ENCODE results near the gene WWOX.
"Not testable (repeated sequence)": the region's sequence is repeated elsewhere in the genome, so short reads cannot be mapped to it uniquely, and the experiment has no call there.

Gene WWOX

DNA sequence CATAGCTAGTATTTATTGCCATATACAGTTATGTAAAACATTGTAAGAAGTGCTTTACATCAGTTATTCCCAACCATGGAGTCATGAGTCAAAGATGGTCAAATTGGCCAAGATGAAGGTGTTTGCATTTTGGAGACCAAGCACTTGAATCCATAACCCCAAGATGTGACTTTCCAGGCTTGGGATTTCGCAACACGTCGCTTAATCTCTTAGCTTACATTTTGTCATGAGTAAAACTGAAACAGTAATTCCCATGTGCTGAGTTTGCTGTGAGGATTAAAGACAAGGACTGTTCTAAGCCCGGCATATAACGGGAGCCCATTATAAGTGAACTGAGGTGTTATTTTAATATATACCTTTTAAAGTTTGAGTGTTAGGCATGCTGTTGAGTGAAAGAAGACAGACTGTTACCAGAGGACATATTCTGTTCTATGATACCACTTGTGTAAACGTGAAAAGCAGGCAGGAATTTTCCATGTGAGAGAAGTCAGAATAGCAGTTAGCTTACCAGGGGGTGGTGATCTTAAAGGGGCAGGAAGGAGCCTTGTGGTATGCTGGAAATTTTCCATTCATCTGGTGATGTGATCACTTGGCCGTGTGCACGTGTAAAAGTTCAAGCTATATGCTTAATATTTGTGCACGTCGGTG is 484.9 kb downstream of the WWOX start:
- Histone ChIP-seq H3K4me3 (ENCODE audit: low read length) (no peak overlapping the region), H3K9ac (ENCODE audit: low read length) (no peak overlapping the region), H3K9me3 (ENCODE audit: control insufficient read depth, low read length) (no peaks in the 10 kb centered on the region), H3K27me3 (ENCODE audit: control insufficient read depth, insufficient read depth, low read length) (no peaks in the 10 kb centered on the region), H3K36me3 (ENCODE audit: control insufficient read depth, insufficient read depth, low read length) (no peaks in the 10 kb centered on the region), H3K4me1 (ENCODE audit: control insufficient read depth, insufficient read depth, low read length) (no peaks in the 10 kb centered on the region)

DNA sequence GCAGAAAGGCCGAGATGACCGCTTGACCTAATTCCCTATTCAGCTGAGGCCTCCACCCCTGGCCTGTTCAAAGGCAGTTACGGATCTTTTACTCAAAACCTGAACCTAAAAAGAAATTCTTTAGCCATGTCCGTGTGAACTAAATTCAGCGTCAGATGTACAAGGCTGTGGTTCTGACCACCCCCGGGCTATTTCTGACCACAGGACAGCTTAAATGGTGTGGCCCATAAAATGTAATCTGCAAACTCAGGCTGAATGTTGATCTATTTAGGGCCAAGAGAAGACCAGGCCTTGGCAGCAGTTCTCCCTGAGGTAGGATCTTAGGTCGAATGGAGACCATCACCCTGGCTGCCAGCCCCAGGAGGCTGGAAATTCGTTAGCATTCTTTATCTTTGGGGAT is 485.5 kb downstream of the WWOX start:
- H3K9ac ChIP-seq (ENCODE audit: low read length) = no peak overlapping the region
- no peaks in the 10 kb centered on the region for H3K9me3 ChIP-seq (ENCODE audit: control insufficient read depth, low read length)
- H3K4me1 ChIP-seq (ENCODE audit: control insufficient read depth, insufficient read depth, low read length) = no peaks in the 10 kb centered on the region
- no peak overlapping the region for H3K4me3 ChIP-seq (ENCODE audit: low read length)
- H3K27me3 ChIP-seq (ENCODE audit: control insufficient read depth, insufficient read depth, low read length) = no peaks in the 10 kb centered on the region
- no peaks in the 10 kb centered on the region for H3K36me3 ChIP-seq (ENCODE audit: control insufficient read depth, insufficient read depth, low read length)

DNA sequence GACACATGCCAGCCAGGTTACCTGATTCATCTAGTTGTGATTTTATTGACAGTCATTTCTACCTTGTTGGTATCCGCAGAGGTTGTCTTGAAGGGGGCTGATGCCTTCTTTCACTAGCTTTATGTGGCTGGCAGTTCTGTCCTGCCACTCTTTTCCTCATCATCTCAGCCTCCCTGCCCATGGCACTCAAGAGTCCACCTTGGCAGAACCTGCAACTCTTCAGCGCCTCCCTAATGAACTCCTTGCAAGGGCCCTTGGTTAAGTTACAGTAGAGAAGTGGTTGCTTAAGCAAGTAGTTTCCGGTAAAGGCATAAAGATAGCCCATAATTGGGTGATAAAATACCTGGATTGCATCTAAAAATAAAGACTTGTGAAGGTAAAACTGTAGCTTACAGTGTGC is 489.9 kb downstream of the WWOX start:
- no peak overlapping the region for H3K9ac ChIP-seq (ENCODE audit: low read length)
- H3K36me3 ChIP-seq (ENCODE audit: control insufficient read depth, insufficient read depth, low read length) = no peaks in the 10 kb centered on the region
- H3K9me3 ChIP-seq (ENCODE audit: control insufficient read depth, low read length) = no peaks in the 10 kb centered on the region
- H3K4me1 ChIP-seq (ENCODE audit: control insufficient read depth, insufficient read depth, low read length) = no peaks in the 10 kb centered on the region
- no peaks in the 10 kb centered on the region for H3K27me3 ChIP-seq (ENCODE audit: control insufficient read depth, insufficient read depth, low read length)
- no peak overlapping the region for H3K4me3 ChIP-seq (ENCODE audit: low read length)

DNA sequence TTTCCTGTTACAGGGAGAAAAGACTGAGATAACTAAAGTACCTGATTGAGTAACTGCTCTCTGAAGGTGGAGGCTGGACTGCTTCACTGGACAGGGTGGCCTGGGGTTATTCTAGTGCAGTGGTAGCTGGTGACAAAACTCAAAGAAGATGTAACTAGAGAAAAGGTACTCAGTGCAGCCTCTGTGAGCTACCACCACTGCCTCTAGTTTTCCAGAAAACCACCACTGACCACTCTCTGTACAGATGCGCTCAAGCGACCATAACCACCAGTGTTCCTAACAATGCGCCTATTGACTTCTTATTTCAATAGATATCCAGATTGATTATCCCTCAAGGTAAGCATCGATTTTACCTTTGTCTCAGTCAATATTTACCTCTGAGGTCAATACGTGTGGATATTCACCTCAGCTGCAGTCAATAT is 492.2 kb downstream of the WWOX start:
- Histone ChIP-seq H3K9me3 (ENCODE audit: control insufficient read depth, low read length) (no peaks in the 10 kb centered on the region), H3K4me3 (ENCODE audit: low read length) (no peak overlapping the region), H3K9ac (ENCODE audit: low read length) (no peak overlapping the region), H3K4me1 (ENCODE audit: control insufficient read depth, insufficient read depth, low read length) (no peaks in the 10 kb centered on the region), H3K36me3 (ENCODE audit: control insufficient read depth, insufficient read depth, low read length) (no peaks in the 10 kb centered on the region), H3K27me3 (ENCODE audit: control insufficient read depth, insufficient read depth, low read length) (no peaks in the 10 kb centered on the region)

DNA sequence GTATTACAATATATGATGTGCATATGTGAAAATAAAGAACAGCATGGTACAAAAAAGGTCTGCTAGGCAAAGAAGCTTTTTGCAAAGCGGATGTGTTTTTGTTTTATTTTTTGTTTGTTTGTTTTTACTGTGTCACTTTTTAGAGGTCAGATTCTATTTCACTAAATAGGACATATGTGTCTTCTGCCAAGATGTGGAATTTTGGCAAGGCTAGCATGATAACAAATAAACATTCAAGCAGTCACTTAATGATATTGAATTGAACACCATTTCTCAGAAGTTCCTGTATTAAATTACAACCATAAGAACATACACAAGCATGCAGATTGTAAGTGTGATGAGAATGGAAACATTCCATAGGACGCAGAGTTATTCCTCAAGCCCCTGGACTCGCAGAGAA is 492.7 kb downstream of the WWOX start:
- Histone ChIP-seq H3K4me3 (ENCODE audit: low read length) (no peak overlapping the region), H3K4me1 (ENCODE audit: control insufficient read depth, insufficient read depth, low read length) (no peaks in the 10 kb centered on the region), H3K27me3 (ENCODE audit: control insufficient read depth, insufficient read depth, low read length) (no peaks in the 10 kb centered on the region), H3K9ac (ENCODE audit: low read length) (no peak overlapping the region), H3K36me3 (ENCODE audit: control insufficient read depth, insufficient read depth, low read length) (no peaks in the 10 kb centered on the region), H3K9me3 (ENCODE audit: control insufficient read depth, low read length) (no peaks in the 10 kb centered on the region)

DNA sequence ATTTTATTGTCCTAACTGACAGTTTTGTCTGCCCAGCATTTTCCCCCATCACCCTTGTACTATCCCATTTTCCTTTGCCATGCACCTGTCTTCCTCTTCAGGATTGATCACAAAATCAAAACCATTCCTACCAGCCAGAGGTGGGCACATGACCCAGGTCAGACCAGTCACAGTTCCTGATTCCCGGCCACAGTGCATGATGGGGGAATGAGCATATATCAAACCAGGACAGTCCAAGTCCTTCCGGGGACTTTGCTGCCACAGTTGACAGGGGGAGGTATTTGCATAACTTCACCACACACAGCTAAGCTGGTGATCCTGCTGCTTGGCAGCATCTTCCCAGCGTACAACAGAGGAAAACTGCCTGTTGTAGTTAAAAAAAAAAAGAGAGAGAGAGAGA is 493.9 kb downstream of the WWOX start:
- Histone ChIP-seq H3K4me1 (ENCODE audit: control insufficient read depth, insufficient read depth, low read length) (no peaks in the 10 kb centered on the region), H3K27me3 (ENCODE audit: control insufficient read depth, insufficient read depth, low read length) (no peaks in the 10 kb centered on the region), H3K9ac (ENCODE audit: low read length) (no peak overlapping the region), H3K9me3 (ENCODE audit: control insufficient read depth, low read length) (no peaks in the 10 kb centered on the region), H3K36me3 (ENCODE audit: control insufficient read depth, insufficient read depth, low read length) (no peaks in the 10 kb centered on the region), H3K4me3 (ENCODE audit: low read length) (no peak overlapping the region)

DNA sequence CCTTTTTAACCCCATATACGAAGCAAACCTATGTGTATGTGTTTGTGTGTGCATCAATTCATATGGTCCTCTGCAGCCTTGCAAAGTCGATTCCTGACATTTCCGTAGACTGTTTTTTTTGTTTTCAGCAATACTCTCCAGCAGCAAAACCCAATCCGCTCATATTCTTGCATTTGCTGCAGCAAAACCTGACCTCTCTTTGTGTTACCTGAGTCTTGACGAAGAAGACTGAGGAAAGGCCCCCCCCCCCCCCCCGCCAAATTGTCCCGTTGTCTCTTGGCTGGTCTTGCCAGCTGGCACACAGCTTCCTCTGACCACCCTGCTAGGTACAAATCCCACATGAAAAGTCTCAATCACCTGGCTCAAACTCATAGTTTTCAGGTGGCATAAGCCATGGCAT is 494.7 kb downstream of the WWOX start:
- Histone ChIP-seq H3K4me3 (ENCODE audit: low read length) (no peak overlapping the region), H3K27me3 (ENCODE audit: control insufficient read depth, insufficient read depth, low read length) (no peaks in the 10 kb centered on the region), H3K9me3 (ENCODE audit: control insufficient read depth, low read length) (no peaks in the 10 kb centered on the region), H3K36me3 (ENCODE audit: control insufficient read depth, insufficient read depth, low read length) (no peaks in the 10 kb centered on the region), H3K9ac (ENCODE audit: low read length) (no peak overlapping the region), H3K4me1 (ENCODE audit: control insufficient read depth, insufficient read depth, low read length) (no peaks in the 10 kb centered on the region)

DNA sequence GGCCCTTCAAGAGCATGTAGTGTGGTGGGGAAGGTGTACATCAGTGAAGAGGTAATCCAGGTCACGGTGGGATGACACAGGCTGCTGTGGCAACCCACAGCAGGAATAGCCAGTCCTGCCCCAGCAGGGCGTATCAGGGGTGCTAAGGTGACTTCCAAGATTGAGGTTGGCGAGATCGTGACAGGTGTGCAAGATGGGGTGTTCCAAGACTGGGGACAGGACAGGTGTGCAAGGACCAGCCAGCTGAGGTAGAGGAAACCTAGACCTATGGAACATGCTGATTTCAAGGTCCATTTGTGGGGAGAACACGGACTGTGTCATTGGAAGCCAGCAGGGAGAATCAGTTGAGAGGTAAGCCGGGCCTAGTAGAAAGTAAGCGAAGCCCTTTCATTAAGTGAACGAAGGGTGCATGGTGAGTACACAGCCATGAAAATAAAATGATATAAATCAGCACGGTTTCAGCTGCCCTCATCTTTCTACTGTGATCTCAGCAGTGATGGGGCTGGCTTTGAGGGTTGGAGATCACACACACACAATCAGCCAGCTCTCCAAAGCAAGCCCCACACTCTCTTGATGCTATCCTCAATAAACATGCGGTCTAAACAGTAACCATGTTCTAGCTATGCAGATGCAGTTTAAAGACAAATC is 497.0 kb downstream of the WWOX start:
- H3K4me1 ChIP-seq (ENCODE audit: control insufficient read depth, insufficient read depth, low read length) = no peaks in the 10 kb centered on the region
- H3K9ac ChIP-seq (ENCODE audit: low read length) = no peak overlapping the region
- no peaks in the 10 kb centered on the region for H3K9me3 ChIP-seq (ENCODE audit: control insufficient read depth, low read length)
- H3K4me3 ChIP-seq (ENCODE audit: low read length) = no peak overlapping the region
- H3K36me3 ChIP-seq (ENCODE audit: control insufficient read depth, insufficient read depth, low read length) = no peaks in the 10 kb centered on the region
- no peaks in the 10 kb centered on the region for H3K27me3 ChIP-seq (ENCODE audit: control insufficient read depth, insufficient read depth, low read length)

DNA sequence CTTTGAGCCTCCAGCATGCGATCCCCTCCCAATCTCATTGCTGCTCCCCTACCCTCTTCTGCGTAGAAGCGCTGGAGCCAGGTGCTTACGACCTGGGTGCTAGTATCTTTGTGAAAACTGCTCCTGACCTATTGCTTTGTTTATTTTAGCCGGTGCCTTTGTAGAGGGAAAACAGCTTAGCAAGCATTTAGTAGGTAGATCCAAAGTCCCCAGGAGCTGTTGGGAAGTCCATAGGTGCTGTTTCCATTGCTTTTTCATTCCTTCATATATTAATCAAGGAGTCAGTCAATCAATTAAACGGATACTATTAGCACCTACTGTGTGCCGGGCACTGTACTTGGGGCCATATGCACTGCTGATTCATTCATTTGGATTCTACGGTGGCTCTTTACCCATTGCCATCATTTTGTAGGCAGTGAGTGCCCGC is 497.6 kb downstream of the WWOX start:
- Histone ChIP-seq H3K36me3 (ENCODE audit: control insufficient read depth, insufficient read depth, low read length) (no peaks in the 10 kb centered on the region), H3K9me3 (ENCODE audit: control insufficient read depth, low read length) (no peaks in the 10 kb centered on the region), H3K4me3 (ENCODE audit: low read length) (no peak overlapping the region), H3K9ac (ENCODE audit: low read length) (no peak overlapping the region), H3K4me1 (ENCODE audit: control insufficient read depth, insufficient read depth, low read length) (no peaks in the 10 kb centered on the region), H3K27me3 (ENCODE audit: control insufficient read depth, insufficient read depth, low read length) (no peaks in the 10 kb centered on the region)

DNA sequence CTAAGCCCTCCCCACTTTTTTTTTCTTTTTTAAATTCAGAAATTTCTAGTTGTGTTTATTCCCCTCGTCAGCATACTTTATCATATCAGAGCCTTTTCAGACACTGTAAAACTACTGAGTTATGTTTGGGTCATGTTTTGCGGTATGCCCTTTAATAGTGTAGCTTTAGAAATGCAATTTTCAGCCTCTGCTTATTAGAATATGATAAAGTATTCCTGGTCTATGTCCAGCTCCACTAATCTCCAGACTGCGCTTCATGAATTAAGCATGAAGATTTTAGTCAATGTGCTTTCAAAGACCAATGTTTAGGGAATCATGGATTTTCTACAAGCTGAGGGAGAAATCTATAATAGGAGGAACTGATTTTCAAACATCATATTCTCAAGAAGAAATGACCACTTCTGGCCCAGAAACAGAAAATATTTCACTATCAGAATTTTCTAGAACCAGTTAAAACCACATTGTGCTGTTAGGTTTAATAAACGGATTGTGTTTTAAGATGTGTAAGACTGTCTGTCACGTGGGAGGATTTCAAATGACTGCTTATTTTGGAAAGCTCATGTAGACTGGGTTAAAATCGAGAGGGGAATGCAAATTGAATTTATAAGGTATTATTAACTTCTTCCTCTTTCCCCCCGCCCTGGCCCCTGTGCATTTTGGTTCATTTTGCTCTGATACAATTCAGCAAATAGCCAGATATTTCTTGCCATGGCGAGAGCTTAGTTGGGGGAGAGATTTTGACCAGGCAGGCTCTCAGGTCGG is 498.5 kb downstream of the WWOX start:
- no peaks in the 10 kb centered on the region for H3K27me3 ChIP-seq (ENCODE audit: control insufficient read depth, insufficient read depth, low read length)
- H3K9me3 ChIP-seq (ENCODE audit: control insufficient read depth, low read length) = no peaks in the 10 kb centered on the region
- H3K4me3 ChIP-seq (ENCODE audit: low read length) = no peak overlapping the region
- H3K9ac ChIP-seq (ENCODE audit: low read length) = no peak overlapping the region
- no peaks in the 10 kb centered on the region for H3K4me1 ChIP-seq (ENCODE audit: control insufficient read depth, insufficient read depth, low read length)
- no peaks in the 10 kb centered on the region for H3K36me3 ChIP-seq (ENCODE audit: control insufficient read depth, insufficient read depth, low read length)

DNA sequence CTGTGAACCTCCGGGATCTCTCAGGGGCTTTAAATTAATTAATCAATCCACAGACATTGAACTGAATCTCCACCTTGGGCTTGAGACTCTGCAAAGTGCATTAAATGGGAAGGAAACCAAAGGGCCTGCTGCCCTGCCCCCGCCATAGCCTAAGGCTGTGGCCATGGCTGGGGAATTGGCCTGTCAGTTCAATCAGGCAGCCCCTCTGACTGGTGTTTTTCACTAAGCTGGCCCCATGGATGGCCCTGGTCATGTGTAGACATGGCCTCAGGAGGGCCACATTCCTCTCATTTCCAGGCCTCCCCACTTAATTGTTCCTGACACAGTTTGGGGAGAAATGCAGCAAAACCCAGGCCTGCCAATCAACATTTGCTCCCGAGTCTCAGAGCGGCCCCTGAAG is 499.8 kb downstream of the WWOX start:
- Histone ChIP-seq H3K9me3 (ENCODE audit: control insufficient read depth, low read length) (no peaks in the 10 kb centered on the region), H3K4me1 (ENCODE audit: control insufficient read depth, insufficient read depth, low read length) (no peaks in the 10 kb centered on the region), H3K9ac (ENCODE audit: low read length) (no peak overlapping the region), H3K27me3 (ENCODE audit: control insufficient read depth, insufficient read depth, low read length) (no peaks in the 10 kb centered on the region), H3K4me3 (ENCODE audit: low read length) (no peak overlapping the region), H3K36me3 (ENCODE audit: control insufficient read depth, insufficient read depth, low read length) (no peaks in the 10 kb centered on the region)

DNA sequence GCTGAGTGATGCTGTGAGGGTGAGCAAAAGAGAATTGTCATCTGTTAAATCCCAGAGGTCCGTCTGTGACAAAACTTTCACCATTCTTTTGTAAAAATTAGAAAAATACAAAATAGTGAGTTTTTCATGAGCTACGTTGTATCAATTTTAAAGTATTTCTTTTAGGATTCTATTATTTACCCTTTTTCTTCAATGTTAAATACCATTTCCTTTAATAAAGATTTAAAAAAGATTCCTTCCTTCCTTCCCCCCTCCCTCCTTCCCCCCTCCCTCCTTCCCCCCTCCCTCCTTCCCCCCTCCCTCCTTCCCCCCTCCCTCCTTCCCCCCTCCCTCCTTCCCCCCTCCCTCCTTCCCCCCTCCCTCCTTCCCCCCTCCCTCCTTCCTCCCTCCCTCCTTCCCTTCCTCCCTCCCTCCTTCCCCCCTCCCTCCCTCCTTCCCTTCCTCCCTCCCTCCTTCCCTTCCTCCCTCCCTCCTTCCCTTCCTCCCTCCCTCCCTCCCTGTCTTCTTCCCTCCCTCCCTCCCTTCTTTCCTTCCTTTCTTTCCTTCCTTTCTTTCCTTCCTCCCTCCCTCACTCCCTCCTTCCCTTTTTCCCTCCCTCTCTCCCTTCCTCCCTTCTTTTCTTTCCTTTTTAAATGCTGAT is 505.1 kb downstream of the WWOX start:
- not testable (repeated sequence) for H3K27me3 ChIP-seq (ENCODE audit: control insufficient read depth, insufficient read depth, low read length); H3K4me1 ChIP-seq (ENCODE audit: control insufficient read depth, insufficient read depth, low read length); H3K9ac ChIP-seq (ENCODE audit: low read length); H3K36me3 ChIP-seq (ENCODE audit: control insufficient read depth, insufficient read depth, low read length); H3K9me3 ChIP-seq (ENCODE audit: control insufficient read depth, low read length); H3K4me3 ChIP-seq (ENCODE audit: low read length)

Measured in mucosa of stomach (tissue), 1 donor.